Lower leg skin (tissue), 3 donors: ENCODE measurements around the gene RB1.

Experiments
- CTCF ChIP-seq, 3 donors: fragments of 450-650 bp; IDR thresholded peaks; one replicate each; pipeline ENCODE4 v1.5.1; 2016; ENCODE audit warnings: antibody characterized with exemption in 3 of 3, mild to moderate bottlenecking in 3 of 3, moderate library complexity in 2 of 3
- POLR2A ChIP-seq, 2 donors: fragments of 450-650 bp; IDR thresholded peaks; one replicate each; pipeline ENCODE4 v1.6.1; 2016 to 2017; ENCODE audit warnings: antibody characterized with exemption in 2 of 2, mild to moderate bottlenecking in 1 of 2, moderate library complexity in 1 of 2

- TF ChIP-seq CTCF (IDR thresholded peaks at IDR 0.05) (no peak), POLR2A (IDR thresholded peaks at IDR 0.05) (no peak)
Measured at GRCh38 chr13:48353590-48353989, 50.0 kb downstream of the RB1 start.
